Tibial artery (tissue), 4 donors: ENCODE results near the gene RPTOR.

Source experiments
- DNase-seq, 2 donors: peaks; one replicate each; pipeline ENCODE4 v3.0.0-alpha.2; 2019
- H3K27ac ChIP-seq, 2 donors: fragments of 200-600 bp; sonication (generic) in 1 of 2; 1 replicate in 1 of 2; 2 replicates in 1 of 2; pipeline ENCODE4 v1.5.1; 2018 to 2019; ENCODE audit warnings: mild to moderate bottlenecking in 1 of 2
- H3K27me3 ChIP-seq, 2 donors: fragments of 200-600 bp; sonication (generic) in 1 of 2; one replicate each; pipeline versions ENCODE4 v1.5.1 to v1.6.0; 2016 to 2019
- H3K36me3 ChIP-seq, 3 donors: fragments of 200-600 bp; sonication (generic) in 2 of 3; one replicate each; pipeline ENCODE4 v1.5.1; 2016 to 2019; ENCODE audit warnings: mild to moderate bottlenecking in 2 of 3
- H3K4me1 ChIP-seq, 4 donors: fragments of 200-600 bp; sonication (generic) in 2 of 4; 1 replicate in 3 of 4; 2 replicates in 1 of 4; pipeline ENCODE4 v1.5.1; 2016 to 2019
- H3K4me3 ChIP-seq, 2 donors: fragments of 200-600 bp; sonication (generic) in 1 of 2; 1 replicate in 1 of 2; 2 replicates in 1 of 2; pipeline ENCODE4 v1.5.1; 2018 to 2019; ENCODE audit warnings: mild to moderate bottlenecking in 2 of 2
- H3K9me3 ChIP-seq, 3 donors: fragments of 200-600 bp; sonication (generic) in 1 of 3; one replicate each; pipeline ENCODE4 v1.5.1; 2016 to 2019
- intact Hi-C: fragments of 100-400 bp; cut with DNase I; formaldehyde crosslinking; loops from one replicate; pipeline ENCODE4 v1.15.0; 2023; ENCODE audit warnings: low total_unique reads
- TF ChIP-seq, protein P1 (sequence below), 2 experiments: fragments of 200-600 bp in 1 of 2; fragments of 450-650 bp in 1 of 2; IDR thresholded peaks; one replicate each; pipeline ENCODE4 v1.5.1; 2017 to 2019; ENCODE audit warnings: antibody characterized with exemption in 2 of 2, mild to moderate bottlenecking in 1 of 2, moderate library complexity in 1 of 2

The RPTOR gene

DNA sequence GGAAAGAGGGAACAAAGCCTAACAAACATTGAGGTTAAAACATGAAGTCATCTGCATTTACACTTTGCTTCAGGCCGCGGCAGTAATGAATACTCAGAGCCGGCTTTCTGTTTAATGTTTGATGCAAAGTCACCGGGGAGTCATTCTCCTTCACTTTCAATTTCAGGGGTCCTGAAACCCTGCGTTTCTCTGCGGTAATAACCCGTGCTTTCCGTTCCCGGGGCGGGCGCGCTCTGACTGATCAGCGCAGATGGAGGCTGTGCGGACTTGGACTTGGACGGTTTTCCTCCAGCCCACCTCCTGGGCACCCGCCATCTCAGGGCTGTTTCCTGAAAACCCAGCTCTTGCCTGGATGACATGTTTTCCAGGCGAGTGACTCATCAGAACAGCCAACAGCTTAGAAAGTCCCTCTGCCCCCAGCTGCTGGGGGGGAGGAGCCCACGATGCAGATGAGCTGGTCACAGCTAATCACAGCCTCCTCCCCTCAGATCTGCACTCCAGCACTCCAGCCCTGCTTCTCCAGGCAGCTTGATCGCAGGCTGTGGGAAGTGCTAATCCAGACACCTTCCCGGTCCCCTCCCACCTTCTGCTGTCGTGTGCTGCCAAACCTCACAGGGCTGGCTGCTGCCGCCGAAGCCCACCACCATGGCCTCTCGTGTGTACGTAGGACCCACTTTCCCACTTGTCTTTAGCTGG is 288.4 kb downstream of the RPTOR start:
- DNase-seq, result peak; percentile 88 to 92
- Histone ChIP-seq H3K27me3 (no peaks in the 10 kb centered on the region), H3K27ac (peak overlapping the region; percentile 78 to 82), H3K4me1 (peaks cover 0 to 14% (median 11%) of the 10 kb centered on the region in 4 donors), H3K9me3 (no peaks in the 10 kb centered on the region), H3K36me3 (peaks cover 0 to 11% (median 0%) of the 10 kb centered on the region in 3 donors), H3K4me3 (peak overlapping the region; percentile 49 to 65)
- intact Hi-C loops, result no loop called here
- TF ChIP-seq, protein P1, sequence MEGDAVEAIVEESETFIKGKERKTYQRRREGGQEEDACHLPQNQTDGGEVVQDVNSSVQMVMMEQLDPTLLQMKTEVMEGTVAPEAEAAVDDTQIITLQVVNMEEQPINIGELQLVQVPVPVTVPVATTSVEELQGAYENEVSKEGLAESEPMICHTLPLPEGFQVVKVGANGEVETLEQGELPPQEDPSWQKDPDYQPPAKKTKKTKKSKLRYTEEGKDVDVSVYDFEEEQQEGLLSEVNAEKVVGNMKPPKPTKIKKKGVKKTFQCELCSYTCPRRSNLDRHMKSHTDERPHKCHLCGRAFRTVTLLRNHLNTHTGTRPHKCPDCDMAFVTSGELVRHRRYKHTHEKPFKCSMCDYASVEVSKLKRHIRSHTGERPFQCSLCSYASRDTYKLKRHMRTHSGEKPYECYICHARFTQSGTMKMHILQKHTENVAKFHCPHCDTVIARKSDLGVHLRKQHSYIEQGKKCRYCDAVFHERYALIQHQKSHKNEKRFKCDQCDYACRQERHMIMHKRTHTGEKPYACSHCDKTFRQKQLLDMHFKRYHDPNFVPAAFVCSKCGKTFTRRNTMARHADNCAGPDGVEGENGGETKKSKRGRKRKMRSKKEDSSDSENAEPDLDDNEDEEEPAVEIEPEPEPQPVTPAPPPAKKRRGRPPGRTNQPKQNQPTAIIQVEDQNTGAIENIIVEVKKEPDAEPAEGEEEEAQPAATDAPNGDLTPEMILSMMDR (IDR thresholded peaks at IDR 0.05), result no peak

DNA sequence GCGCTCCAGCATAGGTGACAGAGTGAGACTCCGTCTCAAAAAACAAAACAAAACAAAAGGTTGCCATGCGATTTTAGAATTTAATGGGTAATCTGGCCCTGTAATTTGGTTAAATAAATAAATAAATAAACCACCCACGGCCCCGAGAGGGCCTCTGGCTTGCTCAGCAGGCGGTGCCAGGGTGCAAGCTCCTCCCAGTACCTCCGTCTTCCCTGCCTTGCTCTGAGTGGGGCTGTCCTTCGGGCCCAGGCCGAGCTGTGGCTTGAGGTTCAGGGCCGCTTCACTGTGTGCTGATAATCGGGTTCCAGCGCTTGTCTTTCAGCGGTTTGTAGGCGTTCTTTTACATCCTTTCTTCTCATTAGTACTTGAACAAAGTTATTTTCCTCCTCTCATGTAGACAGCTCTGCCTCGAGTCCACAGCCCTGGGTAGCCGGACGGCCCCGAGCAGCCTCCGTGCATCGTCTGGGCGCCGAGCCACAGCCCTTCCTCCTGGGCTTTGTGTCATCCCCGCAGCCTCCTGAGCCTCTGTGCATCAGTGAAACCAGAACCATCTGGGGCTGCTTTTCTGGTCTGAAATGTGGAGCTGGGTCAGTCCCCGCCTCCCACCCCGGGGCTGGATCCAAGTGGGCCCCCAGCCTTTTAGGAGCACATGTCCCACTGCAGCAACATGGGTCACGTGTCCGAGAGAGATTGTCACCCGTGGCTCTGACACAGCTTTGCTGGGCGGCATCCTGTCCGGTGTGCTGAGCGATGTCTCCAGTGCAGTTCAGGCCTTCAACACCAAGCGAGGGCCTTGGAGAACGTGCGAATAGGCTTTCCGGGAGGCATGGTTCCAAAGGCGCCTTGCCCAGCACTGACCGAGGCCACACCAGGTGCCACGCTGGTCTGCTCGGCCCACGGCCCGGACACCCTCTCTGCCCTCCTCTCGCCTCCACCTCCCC is 289.6 kb downstream of the RPTOR start:
- H3K4me1 ChIP-seq, result peaks cover 0 to 14% (median 11%) of the 10 kb centered on the region in 4 donors
- H3K9me3 ChIP-seq, result no peaks in the 10 kb centered on the region
- intact Hi-C loops, result no loop called here
- H3K4me3 ChIP-seq, result no peak overlapping the region
- no peaks in the 10 kb centered on the region for H3K27me3 ChIP-seq
- H3K27ac ChIP-seq, result no peak overlapping the region
- H3K36me3 ChIP-seq, result peaks cover 0 to 17% (median 9%) of the 10 kb centered on the region in 3 donors
- TF ChIP-seq, protein P1 (IDR thresholded peaks at IDR 0.05), result no peak
- DNase-seq, result peak in 1 of 2 donors; percentile 56

DNA sequence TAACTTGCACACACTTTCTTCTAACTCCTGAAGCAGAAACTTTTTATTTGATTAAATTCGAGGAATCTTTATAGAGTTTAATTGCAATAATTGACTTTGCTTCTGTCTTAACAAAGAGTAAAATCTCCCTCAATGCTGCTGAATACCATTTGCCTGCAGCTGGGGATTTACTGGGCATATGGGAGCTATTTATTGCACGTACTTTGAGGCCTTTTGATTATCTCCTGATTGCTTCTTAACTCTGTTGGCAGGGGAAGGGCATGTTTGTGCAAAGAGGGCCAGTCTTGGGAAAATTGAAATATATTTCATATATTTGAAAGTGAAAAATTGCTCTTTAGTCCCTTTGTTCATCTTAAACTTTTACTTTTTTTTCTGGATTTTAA is 290.2 kb downstream of the RPTOR start:
- DNase-seq, result no peak
- TF ChIP-seq, protein P1 (IDR thresholded peaks at IDR 0.05), result no peak
- Histone ChIP-seq H3K4me3 (no peak overlapping the region), H3K4me1 (peaks cover 0 to 14% (median 11%) of the 10 kb centered on the region in 4 donors), H3K27me3 (no peaks in the 10 kb centered on the region), H3K9me3 (no peaks in the 10 kb centered on the region), H3K27ac (no peak overlapping the region), H3K36me3 (peaks cover 0 to 23% (median 9%) of the 10 kb centered on the region in 3 donors)
- intact Hi-C loops, result no loop called here

DNA sequence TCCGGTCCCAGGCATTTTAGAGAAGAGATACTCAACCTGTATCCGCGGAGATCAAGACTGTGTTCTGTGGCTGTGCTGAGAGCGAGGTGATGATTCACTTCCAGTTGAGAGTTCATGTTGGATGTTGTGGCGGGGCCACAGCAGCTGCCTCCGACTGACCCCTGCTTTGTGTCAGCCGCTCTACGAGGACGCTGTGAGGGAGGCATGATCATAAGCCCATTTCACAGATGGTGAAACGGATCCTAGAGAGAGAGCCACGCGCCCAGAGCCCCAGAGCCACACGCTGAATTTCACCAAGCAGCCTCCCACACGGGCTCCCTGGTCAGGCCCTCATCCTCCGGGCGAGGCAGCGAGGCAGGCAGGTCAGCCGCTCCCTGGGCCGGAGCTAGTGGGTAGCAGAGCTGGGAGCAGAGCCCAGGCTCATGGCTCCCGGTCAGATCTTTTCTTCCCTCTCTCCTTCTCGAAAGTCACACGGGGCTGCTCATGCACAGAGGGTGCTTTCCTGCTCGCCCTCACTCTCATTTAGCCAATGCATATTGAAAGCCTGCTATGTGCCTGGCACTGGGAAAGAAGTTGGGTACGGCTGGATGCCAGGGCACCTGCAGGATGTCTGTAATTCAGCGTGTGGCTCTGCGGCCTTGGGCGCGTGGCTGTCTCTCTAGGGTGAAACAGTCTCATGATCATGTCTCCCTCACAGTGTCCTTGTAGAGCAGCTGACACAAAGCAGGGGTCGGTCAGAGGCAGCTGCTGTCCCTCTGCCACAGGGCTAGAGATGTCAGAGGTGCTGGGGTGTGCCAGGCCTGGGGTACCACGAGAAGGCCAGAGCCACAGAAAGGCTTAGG is 291.4 kb downstream of the RPTOR start:
- Histone ChIP-seq H3K4me3 (no peak overlapping the region), H3K27ac (no peak overlapping the region), H3K4me1 (peaks cover 0 to 14% (median 11%) of the 10 kb centered on the region in 4 donors)

DNA sequence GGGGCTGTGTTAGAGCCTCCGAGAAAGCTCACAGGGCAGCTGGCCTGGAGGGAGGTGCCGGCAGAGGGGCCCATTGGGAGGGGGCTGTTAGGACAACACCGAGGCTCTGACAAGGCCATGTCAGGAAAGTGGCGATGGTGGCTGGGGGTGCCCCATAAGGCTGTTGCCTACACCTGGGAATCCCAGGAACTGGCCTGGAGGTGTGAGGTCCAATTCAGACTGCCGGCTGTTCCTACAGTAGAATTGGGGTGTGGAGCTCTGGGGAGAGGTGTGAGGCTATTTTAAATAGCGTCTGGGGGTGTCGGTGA is 292.0 kb downstream of the RPTOR start:
- no peaks in the 10 kb centered on the region for H3K9me3 ChIP-seq
- H3K36me3 ChIP-seq, result peaks cover 0 to 27% (median 9%) of the 10 kb centered on the region in 3 donors
- H3K27ac ChIP-seq, result no peak overlapping the region
- intact Hi-C loops, result no loop called here
- no peaks in the 10 kb centered on the region for H3K27me3 ChIP-seq
- no peak for DNase-seq
- no peak overlapping the region for H3K4me3 ChIP-seq
- peaks cover 0 to 14% (median 11%) of the 10 kb centered on the region in 4 donors for H3K4me1 ChIP-seq
- TF ChIP-seq, protein P1 (IDR thresholded peaks at IDR 0.05), result no peak

More for the DNA sequence above, 291.4 kb downstream of the RPTOR start:
- no peak for DNase-seq
- TF ChIP-seq, protein P1 (IDR thresholded peaks at IDR 0.05), result no peak
- no peaks in the 10 kb centered on the region for H3K9me3 ChIP-seq
- H3K27me3 ChIP-seq, result no peaks in the 10 kb centered on the region
- H3K36me3 ChIP-seq, result peaks cover 0 to 27% (median 9%) of the 10 kb centered on the region in 3 donors
- intact Hi-C loops, result no loop called here
